GM21367 (cell line): ENCODE data around the gene PTOV1.

Experiments used
- ATAC-seq: cut with Tn5 transposase; IDR thresholded peaks from one replicate; pipeline ENCODE4 v1.9.1; 2021; ENCODE audit not compliant: unreplicated experiment

Gene PTOV1

DNA sequence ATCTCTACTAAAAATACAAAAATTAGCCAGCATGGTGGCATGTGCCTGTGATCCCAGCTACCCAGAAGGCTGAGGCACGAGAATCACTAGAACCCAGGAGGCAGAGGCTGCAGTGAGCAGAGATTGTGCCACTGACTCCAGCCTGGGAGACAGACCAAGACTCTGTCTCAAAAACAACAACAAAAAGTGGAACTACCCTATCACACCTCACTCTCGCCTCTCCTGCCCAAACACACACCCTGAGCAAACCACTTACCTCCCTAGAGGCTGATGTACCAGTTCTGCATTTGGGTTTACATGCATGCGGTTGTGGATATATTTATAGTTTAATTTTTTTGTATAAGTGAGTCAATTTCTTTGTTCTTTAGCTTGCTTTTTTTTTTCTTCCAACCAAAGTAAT is 7.7 kb upstream of the PTOV1 start:
- peak; percentile 47 for ATAC-seq

DNA sequence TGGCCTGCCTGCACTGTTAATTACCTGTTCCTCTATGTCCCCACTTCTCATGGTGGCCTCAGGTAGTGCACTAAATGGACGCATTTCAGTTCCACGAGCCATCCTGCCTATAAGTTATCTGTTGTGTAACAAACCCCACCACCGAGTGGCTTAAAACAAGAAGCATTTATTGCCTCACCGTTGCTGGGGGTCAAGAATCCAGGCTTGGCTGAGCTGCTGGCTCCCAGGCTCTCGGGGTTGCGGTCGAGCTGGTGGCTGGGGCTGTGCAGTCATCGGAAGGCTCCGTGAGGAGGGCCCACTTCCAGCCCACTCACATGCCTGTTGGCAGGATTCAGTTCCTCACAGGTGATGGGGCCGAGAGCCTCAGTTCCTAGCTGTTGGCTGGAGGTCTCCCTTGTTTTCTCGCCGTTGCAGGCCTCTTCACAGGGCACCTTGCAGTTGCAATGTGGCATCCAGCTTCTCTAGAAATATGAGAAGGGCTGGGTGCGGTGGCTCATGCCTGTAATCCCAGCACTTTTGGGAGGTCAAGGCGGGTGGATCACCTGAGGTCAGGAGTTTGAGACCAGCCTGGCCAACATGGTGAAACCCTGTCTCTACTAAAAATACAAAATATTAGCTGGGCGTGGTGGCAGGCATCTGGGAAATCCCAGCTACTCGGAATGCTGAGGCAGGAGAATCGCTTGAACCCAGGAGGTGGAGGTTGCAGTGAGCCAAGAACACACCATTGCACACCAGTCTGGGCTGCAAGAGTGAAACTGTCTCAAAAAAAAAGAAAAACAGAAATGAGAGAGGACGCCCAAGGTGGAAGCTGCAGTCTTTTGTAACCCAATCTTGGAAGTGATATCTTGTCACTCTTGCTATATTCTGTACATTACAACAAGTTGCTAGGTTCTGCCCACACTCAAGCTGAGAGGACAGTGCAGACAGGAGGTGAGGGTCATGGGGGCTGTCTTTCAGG is 6.5 kb upstream of the PTOV1 start:
- ATAC-seq: no peak

- ATAC-seq: no peak
Observed at GRCh38 chr19:49845414-49845813, 5.5 kb upstream of the PTOV1 start.

DNA sequence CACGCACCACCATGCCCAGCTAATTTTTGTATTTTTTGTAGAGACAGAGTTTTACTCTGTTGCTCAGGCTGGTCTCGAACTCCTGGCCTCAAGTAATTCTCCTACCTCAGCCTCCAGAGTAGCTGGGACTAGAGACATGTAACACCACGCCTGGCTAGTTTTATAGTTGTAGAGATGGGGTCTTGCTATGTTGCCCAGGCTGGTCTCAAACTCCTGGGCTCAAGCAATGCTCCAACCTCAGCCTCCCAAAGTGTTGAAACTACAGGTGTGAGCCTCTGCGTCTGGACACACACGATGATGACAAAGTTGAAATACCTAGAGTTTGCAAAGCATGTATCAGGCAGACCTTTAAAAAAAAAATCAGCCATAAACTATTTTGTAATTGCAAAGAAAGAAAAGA is 4.6 kb upstream of the PTOV1 start:
- ATAC-seq: no peak

GRCh38 chr19:49847731-49848696 is 2.9 kb upstream of the PTOV1 start:
- no peak for ATAC-seq

DNA sequence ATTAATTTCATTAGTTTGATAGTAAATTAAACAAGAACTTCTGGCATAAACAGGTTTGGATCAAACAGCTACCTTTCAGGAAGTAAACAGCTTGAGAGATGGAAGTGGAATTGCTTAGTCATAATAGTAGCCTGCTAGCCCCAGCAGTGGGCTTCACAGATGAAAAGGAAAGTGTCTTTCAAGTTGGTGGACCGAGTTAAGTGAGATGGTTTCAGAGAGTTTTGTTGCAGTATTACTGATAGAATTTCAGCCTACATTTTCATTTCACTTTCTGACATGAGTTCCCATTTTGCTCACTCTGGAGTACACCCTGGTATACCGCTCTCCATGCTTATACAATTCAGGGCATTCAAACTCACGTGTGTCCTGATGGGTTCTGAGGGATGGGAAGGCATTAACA is 2.0 kb upstream of the PTOV1 start:
- ATAC-seq: no peak

DNA sequence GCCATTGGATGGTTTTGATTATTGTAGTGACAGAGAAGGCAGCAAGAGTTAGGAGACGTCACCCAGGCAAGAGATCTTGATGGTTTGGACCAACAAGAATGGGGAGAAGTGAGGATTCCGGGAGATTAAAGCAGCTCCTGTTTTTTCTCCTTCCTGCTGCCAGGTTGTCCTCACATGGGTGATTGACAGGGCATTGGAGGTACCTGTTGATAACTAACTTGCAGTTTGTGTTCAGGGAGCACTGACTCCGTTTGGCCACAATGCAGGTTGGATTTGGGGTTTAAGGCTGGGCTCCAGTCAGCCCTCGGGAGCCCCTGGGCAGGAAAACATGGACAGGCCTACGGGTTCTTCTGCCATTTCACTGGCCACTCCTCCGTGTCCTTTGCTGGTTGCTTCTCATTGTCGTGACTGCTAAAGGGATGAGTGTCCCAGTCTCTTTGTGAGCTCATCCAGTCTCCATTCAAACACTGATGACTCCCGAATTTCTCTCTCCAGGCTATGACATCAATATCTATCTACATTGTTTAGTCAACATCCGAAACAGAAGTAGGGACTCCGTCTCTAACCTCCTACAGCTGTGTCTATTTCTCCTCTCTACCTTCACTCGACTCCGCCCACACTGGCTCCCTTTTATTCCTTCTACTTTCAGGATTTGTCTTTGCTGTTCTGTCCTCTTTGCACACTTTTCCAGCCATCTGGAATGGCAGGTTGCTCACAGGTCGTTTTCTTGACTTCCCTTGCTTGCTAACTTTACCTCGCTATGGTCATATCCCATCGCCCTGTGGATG is 1.3 kb upstream of the PTOV1 start:
- ATAC-seq: no peak

DNA sequence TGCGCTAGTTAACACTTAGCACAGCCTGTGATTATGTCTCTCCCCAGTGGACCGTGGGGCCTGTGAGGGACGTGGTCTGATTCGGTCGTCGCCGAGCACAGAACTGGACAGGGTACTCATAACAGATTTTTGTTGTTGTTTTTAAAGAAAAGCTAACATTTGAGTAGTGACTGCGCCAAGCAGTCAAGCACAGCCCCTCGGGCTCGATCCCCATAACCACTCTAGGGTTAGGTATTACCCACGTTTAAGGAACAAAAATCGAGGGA is 805 bp upstream of the PTOV1 start:
- no peak for ATAC-seq

GRCh38 chr19:49851456-49852259 is 699 bp downstream of the PTOV1 start:
- no peak for ATAC-seq

- no peak for ATAC-seq
Observed at GRCh38 chr19:49852631-49853126, 1.7 kb downstream of the PTOV1 start.

- no peak for ATAC-seq
Observed at GRCh38 chr19:49853852-49854377, 3.0 kb downstream of the PTOV1 start.

DNA sequence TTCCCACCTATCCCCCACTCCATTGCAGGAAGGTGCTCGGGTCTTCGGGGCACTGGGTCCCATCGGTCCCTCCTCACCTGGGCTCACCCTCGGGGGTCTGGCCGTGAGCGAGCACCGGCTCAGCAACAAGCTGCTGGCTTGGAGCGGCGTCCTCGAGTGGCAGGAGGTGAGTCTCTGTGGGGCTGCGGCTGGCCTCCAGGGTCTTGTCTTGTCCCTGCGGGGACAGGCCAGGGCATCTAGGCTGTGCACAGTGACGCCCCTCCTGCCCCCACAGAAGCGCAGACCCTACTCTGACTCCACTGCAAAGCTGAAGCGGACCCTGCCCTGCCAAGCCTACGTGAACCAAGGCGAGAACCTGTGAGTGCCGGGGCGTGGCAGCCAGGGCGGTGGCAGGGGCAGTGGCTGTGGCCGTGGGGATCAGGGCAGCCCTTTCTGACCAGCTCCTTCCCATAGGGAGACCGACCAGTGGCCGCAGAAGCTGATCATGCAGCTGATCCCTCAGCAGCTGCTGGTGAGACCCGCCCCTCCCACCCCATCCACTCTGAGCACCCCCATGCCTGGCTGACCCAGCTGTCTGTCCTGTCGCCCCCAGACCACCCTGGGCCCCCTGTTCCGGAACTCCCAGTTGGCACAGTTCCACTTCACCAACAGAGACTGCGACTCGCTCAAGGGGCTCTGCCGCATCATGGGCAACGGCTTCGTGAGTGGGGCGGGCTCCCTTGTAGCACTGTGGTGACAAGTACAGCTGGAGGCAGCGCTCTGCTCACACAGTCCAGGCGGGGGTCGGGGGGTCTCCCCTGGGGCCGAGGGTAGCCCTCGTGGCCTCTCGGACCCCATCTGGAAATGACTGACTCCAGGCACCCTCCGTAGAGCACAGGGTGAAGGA is 3.7 kb downstream of the PTOV1 start:
- ATAC-seq: no peak

GRCh38 chr19:49855277-49855675 is 4.3 kb downstream of the PTOV1 start:
- ATAC-seq: no peak

GRCh38 chr19:49855676-49856573 is 5.0 kb downstream of the PTOV1 start:
- no peak for ATAC-seq

GRCh38 chr19:49856574-49857021 is 5.6 kb downstream of the PTOV1 start:
- ATAC-seq: no peak

DNA sequence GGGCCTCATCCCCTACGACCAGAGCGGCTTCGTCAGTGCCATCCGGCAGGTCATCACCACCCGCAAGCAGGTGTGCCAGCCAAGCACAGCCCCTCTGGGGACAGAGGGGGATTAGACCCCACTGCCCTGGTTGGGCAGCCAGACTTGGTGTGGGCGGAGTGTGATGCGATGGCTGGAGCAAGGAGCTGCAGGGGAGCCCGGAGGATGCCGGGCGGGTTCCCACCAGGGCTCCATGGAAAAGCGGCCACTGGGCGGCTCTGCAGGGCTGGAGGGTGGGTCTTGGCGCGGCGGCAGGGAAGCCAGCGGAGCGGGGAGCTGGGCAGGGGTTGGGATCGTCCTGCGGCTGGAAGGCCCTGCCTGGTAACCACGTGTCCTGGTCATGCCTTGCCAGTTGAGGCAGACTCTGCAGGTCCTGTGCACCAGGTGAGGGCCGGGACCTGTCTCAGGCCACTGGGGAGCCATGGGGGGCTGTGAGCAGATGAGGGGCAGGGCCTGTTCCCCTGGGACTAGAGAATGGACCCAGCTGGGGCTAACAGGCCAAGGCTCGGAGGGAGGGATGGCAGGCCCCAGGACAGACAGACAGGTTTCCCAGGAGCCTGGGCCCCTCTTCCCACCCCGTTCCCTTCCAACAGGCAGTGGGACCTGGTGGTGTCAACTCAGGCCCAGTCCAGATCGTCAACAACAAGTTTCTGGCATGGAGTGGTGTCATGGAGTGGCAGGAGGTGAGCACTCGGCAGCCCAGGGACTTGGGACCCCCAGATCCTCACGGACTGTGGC is 6.3 kb downstream of the PTOV1 start:
- ATAC-seq: no peak

DNA sequence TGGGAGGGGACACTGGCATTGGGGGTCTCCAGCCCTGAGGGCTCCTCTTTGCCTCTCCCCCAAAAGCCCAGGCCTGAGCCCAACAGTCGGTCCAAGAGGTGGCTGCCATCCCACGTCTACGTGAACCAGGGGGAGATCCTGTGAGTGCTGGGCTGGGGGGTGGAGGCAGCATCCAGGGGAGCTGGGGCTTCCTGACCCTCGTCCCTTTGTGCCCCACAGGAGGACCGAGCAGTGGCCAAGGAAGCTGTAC is 6.8 kb downstream of the PTOV1 start:
- no peak for ATAC-seq
